ENCODE measurements around the gene AAK1.
A peak's percentile ranks its signal among the peaks of the same experiment; 100 is the strongest.
"Not testable (repeated sequence)": the region's sequence is repeated elsewhere in the genome, so short reads cannot be mapped to it uniquely, and the experiment has no call there.

The AAK1 gene

DNA sequence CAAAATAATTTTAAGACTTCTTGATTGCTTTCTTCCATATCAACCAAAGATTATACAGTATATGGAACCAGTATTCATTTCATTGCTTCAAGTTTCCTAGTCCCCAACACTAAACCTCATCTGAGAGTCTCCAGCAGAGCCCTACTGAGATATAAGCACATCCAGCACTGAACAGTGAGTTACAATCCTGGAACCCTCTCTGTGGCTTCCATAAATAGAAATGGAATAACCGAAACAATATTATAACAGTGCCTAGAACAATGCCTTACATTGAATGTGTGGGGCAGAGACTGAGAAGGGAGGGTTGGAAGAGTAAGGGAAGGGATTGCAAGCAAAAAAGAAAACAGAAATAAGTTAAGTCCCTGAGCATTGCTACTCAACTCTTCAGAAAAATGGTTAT is 18.9 kb downstream of the AAK1 start:
- DNase-seq, result no peak

DNA sequence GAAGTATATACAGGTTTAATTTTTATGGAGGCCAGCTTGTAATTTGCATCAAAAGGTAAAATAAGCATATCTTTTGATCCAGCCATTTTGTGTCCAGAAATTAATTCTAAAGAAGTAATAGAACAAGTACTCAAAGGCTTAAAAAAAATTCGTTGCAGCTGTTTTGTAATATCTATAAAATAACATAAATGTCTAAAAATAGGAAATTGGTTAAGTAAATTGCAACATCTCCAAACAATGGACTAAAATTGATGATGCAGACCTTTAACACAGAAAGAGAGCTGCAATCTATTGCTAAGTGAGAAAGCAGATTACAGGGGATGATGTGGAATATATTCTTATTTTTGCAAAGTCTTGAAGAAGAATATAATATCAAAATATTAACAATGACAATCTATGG is 19.4 kb downstream of the AAK1 start:
- peak; percentile 78 for DNase-seq

- no peak for DNase-seq
Measured at GRCh38 chr2:69623236-69623635, 20.3 kb downstream of the AAK1 start.

DNA sequence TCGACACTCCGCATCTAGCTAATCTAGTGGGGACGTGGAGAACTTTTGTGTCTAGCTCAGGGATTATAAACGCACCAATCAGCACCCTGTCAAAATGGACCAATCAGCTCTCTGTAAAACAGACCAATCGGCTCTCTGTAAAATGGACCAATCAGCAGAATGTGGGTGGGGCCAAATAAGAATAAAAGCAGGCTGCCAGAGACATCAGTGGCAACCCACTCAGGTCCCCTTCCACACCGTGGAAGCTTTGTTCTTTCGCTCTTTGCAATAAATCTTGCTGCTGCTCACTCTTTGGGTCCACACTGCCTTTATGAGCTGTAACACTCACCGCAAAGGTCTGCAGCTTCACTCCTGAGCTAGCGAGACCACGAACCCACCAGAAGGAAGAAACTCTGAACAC is 20.7 kb downstream of the AAK1 start:
- not testable (repeated sequence) for DNase-seq

GRCh38 chr2:69622017-69622540 is 21.5 kb downstream of the AAK1 start:
- not testable (repeated sequence) for DNase-seq

DNA sequence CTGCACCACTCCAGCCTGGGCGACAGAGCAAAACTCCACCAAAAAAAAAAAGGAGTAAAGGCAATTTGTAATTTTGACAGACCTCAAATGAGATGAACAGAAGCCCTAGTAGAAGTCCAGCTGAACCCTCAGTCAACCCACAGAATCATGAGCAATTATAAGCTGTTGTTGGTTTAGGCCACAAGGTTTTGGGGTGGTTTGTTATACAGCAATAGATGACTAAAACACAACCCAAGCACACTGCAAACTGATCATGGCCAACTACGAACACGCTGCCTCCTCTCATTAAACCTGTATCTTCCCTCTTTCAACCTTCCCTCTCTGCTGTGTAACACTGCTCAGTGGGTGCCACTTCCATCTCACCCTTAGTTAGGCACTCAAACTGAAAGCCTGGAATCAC is 22.1 kb downstream of the AAK1 start:
- no peak for DNase-seq

- no peak for DNase-seq
Measured at GRCh38 chr2:69620870-69621269, 22.7 kb downstream of the AAK1 start.

DNA sequence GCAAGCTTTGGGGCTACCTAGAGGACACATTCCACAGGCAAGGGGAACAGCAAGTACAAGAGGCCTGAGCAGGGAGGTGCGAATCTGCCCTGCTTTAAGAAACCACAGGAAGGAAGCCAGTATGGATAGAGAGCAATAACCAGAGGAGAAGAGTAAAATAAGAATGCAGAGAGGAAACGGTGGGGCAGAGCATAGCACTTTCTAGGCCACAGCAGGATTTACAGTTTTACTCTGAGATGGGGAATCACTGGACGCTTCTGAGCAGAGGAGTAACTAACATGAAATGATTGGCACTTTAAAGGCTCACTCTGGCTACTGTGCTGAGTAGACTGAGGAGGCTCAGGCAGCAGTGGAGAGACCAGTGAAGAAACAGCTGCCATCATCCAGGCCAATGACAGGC is 23.8 kb downstream of the AAK1 start:
- DNase-seq, result no peak

- no peak for DNase-seq
Measured at GRCh38 chr2:69618362-69618761, 25.2 kb downstream of the AAK1 start.

DNA sequence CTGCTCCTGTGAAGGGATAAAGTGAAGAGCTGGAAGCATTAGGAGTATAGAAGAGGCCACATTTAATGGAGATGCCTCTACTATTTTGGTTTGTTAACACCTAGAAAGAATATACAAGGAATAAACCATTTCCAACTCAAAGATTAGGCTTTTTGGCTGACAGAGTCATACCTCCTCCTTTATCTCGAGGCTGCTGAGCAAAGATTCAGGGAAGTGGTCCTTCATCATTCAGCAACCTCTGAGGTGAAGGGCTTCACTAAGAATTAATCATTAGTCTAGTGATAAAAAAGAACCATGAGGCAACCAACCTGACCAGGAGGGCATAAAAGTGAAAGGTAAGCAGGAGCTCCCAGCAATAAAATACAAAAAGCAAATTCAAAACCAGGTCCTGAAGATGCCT is 25.8 kb downstream of the AAK1 start:
- DNase-seq, result no peak

GRCh38 chr2:69616755-69617154 is 26.8 kb downstream of the AAK1 start:
- DNase-seq, result no peak

- DNase-seq, result peak; percentile 65
Measured at GRCh38 chr2:69615969-69616368, 27.6 kb downstream of the AAK1 start.

GRCh38 chr2:69615078-69615625 is 28.4 kb downstream of the AAK1 start:
- no peak for DNase-seq

DNA sequence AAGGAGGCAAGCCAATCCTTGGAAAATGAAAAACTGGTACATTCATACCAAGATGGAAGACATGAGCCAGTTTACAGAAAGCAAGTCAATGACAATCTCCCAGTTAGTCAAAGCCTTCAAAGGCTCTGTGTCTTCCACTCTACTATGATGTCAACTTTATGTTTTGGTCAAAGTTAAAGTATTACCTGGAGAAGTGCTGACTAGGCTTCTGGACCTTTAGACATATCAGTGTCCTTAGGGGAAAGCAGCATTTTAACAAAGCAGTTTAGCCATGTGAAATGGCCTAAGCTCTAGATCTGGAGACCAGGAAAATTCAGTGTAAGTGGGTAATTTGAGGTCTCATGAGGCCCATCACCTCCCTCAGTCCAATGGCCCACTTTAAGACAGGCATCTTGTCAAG is 30.8 kb downstream of the AAK1 start:
- no peak for DNase-seq

- no peak for DNase-seq
Measured at GRCh38 chr2:69612200-69612599, 31.3 kb downstream of the AAK1 start.

DNA sequence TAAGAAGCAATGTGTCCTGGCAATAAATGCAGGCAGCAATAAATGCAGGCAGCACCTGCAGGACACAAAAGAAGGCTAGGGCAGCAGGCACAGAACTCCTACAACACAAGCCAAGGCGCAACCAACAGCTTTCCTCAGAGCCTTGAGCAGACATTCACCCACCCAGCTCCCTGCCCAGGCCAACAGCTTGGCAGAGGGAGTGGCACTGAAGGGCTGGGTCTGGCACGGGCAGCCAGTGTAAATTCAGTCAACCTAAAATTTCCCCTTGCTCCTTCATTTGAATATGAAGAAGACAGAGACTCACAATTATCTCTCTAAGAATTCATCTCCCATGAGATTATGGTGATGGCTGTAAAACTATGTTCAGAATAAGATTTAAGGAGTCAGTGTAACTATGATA is 35.4 kb downstream of the AAK1 start:
- no peak for DNase-seq

DNA sequence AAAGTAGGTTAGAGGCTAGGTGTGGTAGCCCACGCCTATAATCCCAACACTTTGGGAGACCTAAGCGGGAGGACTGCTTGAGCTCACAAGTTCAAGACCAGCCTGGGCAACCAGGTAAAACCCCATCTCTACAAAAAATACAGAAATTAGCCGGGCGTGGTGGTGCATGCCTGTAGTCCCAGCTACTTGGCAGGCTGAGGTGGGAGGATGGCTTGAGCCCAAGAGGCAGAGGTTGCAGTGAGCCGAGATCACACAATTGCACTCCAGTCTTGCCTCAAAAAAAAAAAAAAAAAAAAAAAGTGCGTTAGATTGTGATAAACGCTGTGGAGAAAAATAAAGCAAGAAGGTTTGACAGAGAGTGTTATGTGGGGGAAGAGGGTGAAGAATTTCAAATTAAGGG is 36.8 kb downstream of the AAK1 start:
- not testable (repeated sequence) for DNase-seq

DNA sequence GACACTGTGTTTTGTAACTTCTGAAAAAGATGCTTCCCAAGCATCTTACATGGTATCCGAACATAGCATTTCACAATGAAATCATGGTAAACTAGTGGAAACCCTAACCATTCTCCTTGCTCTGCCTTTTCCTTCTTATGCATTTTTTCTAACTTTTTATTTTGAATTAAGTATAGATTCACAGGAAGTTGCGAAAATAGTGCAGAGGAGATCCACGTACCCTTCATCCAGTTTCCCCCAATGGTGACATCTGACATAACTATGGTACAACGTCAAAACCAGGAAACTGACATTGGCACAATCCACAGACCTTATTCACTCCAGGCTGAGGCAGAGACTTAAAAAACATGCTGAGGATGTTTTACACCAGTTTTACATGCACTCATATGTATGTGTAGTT is 38.3 kb downstream of the AAK1 start:
- DNase-seq, result peak; percentile 65

GRCh38 chr2:69604836-69605235 is 38.7 kb downstream of the AAK1 start:
- peak; percentile 85 for DNase-seq

GRCh38 chr2:69604026-69604678 is 39.4 kb downstream of the AAK1 start:
- DNase-seq, result no peak

DNA sequence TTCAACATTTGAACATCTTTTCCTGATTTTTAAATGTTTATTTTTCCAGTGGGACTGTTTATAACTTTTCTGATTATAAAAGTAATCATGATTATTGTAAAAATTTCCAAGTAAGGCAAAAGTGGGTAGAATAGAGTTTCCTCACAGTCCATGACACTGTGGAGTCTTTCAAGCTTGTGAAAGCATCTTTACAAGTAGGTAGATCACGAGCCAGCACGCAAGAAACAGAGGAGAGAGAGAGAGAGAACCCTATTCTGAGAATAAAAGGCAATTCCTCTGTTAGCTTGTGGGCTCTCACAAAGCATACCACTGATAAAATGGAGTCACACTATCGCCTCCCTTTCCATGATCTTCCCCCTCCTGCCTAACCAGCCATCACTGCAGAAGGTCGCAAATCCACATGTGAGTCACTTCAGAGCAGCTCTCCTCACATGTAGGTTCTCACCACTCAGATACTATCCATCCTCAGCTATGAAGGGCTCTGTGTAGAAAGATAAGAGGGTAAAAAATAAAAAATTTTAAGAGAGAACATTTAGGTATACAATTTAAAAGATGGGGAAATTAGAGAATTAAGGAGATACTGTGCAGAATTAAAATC is 40.3 kb downstream of the AAK1 start:
- DNase-seq, result no peak

DNA sequence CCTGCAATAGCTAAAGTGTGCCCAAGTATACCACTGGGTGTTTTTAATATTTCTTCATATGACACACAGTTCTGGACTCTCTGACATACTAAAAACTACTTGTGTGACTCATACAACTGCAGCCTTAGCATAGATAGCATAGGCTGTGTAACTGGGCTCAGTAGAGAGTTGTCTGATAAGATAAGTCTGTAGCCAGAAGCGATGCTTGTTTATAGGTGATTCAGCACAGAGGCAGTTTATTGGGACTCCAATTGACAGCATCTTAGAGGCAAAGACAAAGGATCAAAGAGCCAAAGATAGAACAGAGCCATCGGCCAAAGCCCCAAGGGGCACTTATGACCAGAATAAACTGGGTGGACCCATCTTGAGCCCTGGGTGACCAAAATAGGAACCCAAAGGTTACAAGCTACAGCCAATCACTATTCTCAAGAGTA is 42.3 kb downstream of the AAK1 start:
- DNase-seq, result peak; percentile 40

DNA sequence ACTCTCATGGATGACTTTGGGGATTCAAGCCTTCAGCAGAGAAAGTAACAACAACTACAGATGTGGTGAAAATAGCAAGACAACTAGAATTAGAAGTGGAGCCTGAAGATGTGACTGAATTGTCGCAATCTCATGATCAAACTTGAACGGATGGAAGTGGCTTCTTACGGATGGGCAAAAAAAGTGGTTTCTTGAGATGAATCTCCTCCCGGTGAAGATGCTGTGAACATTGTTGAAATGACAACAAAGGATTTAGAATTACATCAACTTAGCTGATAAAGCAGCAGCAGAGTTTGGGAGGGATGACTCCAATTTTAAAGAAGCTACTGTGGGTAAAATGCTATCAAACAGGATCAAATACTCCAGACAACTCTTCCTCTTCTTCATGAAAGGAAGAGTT is 43.1 kb downstream of the AAK1 start:
- DNase-seq, result no peak

GRCh38 chr2:69597843-69598610 is 45.5 kb downstream of the AAK1 start:
- no peak for DNase-seq
